Measurements from ENCODE around the gene ARG2.

GRCh38 chr14:67668559-67668958 is 48.8 kb downstream of the ARG2 start:
- TF ChIP-seq CTCF (conservative IDR thresholded peaks at IDR 0.05; ENCODE audit: low read depth, low read length) = no peak
- no peak for TF ChIP-seq EZH2 (IDR thresholded peaks at IDR 0.05; ENCODE audit: low read length, unreplicated experiment)
- no peak for TF ChIP-seq EZH2phosphoT487 (IDR thresholded peaks at IDR 0.05; ENCODE audit: borderline replicate concordance, low read length)
